ENCODE measurements around the gene DYNC2LI1.

DYNC2LI1 gene

DNA sequence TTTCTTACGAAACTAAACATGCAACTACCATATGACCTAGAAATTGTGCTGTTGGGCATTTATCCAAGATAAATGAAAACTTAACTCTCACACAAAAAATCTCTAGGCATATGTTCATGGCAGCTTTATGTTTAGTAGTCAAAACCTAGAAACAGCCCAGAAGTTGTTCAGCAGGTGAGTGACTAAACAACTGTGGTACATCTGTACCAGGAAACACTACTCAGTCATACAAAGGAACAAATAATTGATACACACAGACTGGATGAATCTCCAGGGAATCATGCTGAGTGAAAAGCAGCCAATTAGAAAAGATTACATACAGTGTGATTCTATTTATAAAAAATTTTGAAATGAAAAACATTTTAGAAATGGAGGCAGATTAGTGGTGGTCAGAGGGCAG lies 29.3 kb downstream of the DYNC2LI1 start:
- no peaks in the 10 kb centered on the region for H3K9me3 ChIP-seq (ENCODE audit: control insufficient read depth, insufficient read depth, low read depth, low read length)
- TF ChIP-seq ZNF664 (tag by site-specific recombination; IDR thresholded peaks at IDR 0.05): no peak
- TF ChIP-seq ZNF488 (tag by site-specific recombination; IDR thresholded peaks at IDR 0.05): no peak
- no peak for TF ChIP-seq ZNF184 (tag by site-specific recombination; IDR thresholded peaks at IDR 0.05)
- no peak for TF ChIP-seq ZNF501 (tag by site-specific recombination; IDR thresholded peaks at IDR 0.05)
- TF ChIP-seq TRIM28 (IDR thresholded peaks at IDR 0.05; ENCODE audit: borderline replicate concordance, low read length): no peak
- TF ChIP-seq, protein P1, sequence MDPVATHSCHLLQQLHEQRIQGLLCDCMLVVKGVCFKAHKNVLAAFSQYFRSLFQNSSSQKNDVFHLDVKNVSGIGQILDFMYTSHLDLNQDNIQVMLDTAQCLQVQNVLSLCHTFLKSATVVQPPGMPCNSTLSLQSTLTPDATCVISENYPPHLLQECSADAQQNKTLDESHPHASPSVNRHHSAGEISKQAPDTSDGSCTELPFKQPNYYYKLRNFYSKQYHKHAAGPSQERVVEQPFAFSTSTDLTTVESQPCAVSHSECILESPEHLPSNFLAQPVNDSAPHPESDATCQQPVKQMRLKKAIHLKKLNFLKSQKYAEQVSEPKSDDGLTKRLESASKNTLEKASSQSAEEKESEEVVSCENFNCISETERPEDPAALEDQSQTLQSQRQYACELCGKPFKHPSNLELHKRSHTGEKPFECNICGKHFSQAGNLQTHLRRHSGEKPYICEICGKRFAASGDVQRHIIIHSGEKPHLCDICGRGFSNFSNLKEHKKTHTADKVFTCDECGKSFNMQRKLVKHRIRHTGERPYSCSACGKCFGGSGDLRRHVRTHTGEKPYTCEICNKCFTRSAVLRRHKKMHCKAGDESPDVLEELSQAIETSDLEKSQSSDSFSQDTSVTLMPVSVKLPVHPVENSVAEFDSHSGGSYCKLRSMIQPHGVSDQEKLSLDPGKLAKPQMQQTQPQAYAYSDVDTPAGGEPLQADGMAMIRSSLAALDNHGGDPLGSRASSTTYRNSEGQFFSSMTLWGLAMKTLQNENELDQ (tag by site-specific recombination; IDR thresholded peaks at IDR 0.05; ENCODE audit: low read depth): no peak
- TF ChIP-seq, protein P2, sequence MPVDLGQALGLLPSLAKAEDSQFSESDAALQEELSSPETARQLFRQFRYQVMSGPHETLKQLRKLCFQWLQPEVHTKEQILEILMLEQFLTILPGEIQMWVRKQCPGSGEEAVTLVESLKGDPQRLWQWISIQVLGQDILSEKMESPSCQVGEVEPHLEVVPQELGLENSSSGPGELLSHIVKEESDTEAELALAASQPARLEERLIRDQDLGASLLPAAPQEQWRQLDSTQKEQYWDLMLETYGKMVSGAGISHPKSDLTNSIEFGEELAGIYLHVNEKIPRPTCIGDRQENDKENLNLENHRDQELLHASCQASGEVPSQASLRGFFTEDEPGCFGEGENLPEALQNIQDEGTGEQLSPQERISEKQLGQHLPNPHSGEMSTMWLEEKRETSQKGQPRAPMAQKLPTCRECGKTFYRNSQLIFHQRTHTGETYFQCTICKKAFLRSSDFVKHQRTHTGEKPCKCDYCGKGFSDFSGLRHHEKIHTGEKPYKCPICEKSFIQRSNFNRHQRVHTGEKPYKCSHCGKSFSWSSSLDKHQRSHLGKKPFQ (tag by site-specific recombination; IDR thresholded peaks at IDR 0.05): no peak
- no peak for TF ChIP-seq ZNF248 (tag by site-specific recombination; IDR thresholded peaks at IDR 0.05)
- no peak for TF ChIP-seq PRDM10 (tag by site-specific recombination; IDR thresholded peaks at IDR 0.05)
- no peak for TF ChIP-seq ZNF747 (tag by site-specific recombination; IDR thresholded peaks at IDR 0.05)
- TF ChIP-seq ZNF146 (tag by site-specific recombination; IDR thresholded peaks at IDR 0.05): no peak
- TF ChIP-seq ZFP41 (tag by site-specific recombination; IDR thresholded peaks at IDR 0.05; ENCODE audit: borderline replicate concordance): no peak
- no peak for TF ChIP-seq ZNF155 (tag by site-specific recombination; IDR thresholded peaks at IDR 0.05)
- ChIA-PET POLR2A (no interaction called here), CTCF (interaction anchor here (0.7 kb wide), 1 partner anchor 13 kb away, joined by 3 read pairs; no protein-coding TSS in a partner anchor)
- peaks cover 10 to 11% of the 10 kb centered on the region in 2 experiments; a peak in 2 of 3 replicates for H3K36me3 ChIP-seq (ENCODE audit: control insufficient read depth in 2 of 2, insufficient read depth in 1 of 2, low read length in 2 of 2)
- H3K4me1 ChIP-seq (ENCODE audit: control insufficient read depth, insufficient read depth, low read length): 0 out of 2 replicates have a peak, but pooled peaks cover 2% of the 10 kb centered on the region
- no peak overlapping the region for H3K27ac ChIP-seq (ENCODE audit: extremely low read depth, low read depth, low read length)
- no peak overlapping the region for H3K4me3 ChIP-seq (ENCODE audit: low read depth, low read length)

- ChIA-PET CTCF (interaction anchor here (0.9 kb wide), 1 partner anchor 18 kb away, joined by 4 read pairs; no protein-coding TSS in a partner anchor), POLR2A (no interaction called here)
- Histone ChIP-seq H3K9me3 (ENCODE audit: control insufficient read depth, insufficient read depth, low read depth, low read length) (no peaks in the 10 kb centered on the region), H3K4me1 (ENCODE audit: control insufficient read depth, insufficient read depth, low read length) (0 out of 2 replicates have a peak, but pooled peaks cover 2% of the 10 kb centered on the region), H3K27ac (ENCODE audit: extremely low read depth, low read depth, low read length) (no peak overlapping the region), H3K4me3 (ENCODE audit: low read depth, low read length) (no peak overlapping the region), H3K36me3 (ENCODE audit: control insufficient read depth in 2 of 2, insufficient read depth in 1 of 2, low read length in 2 of 2) (peaks cover 10 to 20% of the 10 kb centered on the region in 2 experiments; a peak in 2 of 3 replicates)
- TF ChIP-seq ZNF324 (tag by site-specific recombination; IDR thresholded peaks at IDR 0.05) (no peak), ZNF155 (tag by site-specific recombination; IDR thresholded peaks at IDR 0.05) (no peak), ZNF280D (tag by site-specific recombination; IDR thresholded peaks at IDR 0.05) (no peak), ZNF223 (tag by site-specific recombination; IDR thresholded peaks at IDR 0.05) (no peak), ZNF423 (tag by site-specific recombination; IDR thresholded peaks at IDR 0.05) (no peak), SP3 (tag by site-specific recombination; IDR thresholded peaks at IDR 0.05) (no peak), SP7 (tag by site-specific recombination; IDR thresholded peaks at IDR 0.05) (no peak)
- TF ChIP-seq, protein P3, sequence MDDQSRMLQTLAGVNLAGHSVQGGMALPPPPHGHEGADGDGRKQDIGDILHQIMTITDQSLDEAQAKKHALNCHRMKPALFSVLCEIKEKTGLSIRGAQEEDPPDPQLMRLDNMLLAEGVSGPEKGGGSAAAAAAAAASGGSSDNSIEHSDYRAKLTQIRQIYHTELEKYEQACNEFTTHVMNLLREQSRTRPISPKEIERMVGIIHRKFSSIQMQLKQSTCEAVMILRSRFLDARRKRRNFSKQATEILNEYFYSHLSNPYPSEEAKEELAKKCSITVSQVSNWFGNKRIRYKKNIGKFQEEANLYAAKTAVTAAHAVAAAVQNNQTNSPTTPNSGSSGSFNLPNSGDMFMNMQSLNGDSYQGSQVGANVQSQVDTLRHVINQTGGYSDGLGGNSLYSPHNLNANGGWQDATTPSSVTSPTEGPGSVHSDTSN (CRISPR knock-in tag; IDR thresholded peaks at IDR 0.05): no peak
- TF ChIP-seq, protein P4, sequence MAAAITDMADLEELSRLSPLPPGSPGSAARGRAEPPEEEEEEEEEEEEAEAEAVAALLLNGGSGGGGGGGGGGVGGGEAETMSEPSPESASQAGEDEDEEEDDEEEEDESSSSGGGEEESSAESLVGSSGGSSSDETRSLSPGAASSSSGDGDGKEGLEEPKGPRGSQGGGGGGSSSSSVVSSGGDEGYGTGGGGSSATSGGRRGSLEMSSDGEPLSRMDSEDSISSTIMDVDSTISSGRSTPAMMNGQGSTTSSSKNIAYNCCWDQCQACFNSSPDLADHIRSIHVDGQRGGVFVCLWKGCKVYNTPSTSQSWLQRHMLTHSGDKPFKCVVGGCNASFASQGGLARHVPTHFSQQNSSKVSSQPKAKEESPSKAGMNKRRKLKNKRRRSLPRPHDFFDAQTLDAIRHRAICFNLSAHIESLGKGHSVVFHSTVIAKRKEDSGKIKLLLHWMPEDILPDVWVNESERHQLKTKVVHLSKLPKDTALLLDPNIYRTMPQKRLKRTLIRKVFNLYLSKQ (tag by site-specific recombination; IDR thresholded peaks at IDR 0.05; ENCODE audit: borderline replicate concordance): no peak
Measured at GRCh38 chr2:43806719-43807031, 32.8 kb downstream of the DYNC2LI1 start.

Data from HEK293 (cell line).